Measurements from ENCODE around the gene KIFC1. TPM values are rescaled to one million over a fixed set of nuclear protein-coding genes. Genes with fewer than 3 reads are reported as not detected.

KIFC1 gene
- total RNA-seq, 4 donors from 2014 or later, result 4.1 to 14.6 (median 9.3) TPM

DNA sequence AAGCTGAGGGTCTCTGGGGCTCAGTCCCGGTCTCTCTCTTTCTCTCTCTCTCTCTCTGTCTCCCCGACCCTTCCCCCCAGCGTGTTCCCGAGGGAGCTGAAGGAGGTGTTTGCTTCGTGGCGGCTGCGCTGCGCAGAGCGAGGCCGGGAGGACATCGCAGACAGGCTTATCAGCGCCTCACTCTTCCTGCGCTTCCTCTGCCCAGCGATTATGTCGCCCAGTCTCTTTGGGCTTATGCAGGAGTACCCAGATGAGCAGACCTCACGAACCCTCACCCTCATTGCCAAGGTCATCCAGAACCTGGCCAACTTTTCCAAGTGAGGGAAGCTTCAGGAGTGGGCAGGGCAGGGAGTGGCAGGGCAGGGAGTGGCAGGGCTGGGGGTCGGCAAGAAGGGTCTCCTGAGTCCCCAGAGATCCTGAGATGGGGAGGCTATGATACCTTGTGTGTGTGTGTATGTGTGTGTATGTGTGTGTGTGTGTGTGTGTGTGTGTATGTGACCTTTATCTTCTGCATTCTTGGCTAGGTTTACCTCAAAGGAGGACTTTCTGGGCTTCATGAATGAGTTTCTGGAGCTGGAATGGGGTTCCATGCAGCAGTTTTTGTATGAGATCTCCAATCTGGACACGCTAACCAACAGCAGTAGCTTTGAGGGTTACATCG, 49.2 kb downstream of the KIFC1 start:
- DNase-seq (ENCODE audit: low spot score in 2 of 2), result no peak
- intact Hi-C loops (cut with DNase I; ENCODE audit: low total_unique reads), result no loop called here
- no peak overlapping the region for H3K4me3 ChIP-seq (ENCODE audit: low read depth, poor library complexity, severe bottlenecking)
- TF ChIP-seq POLR2A (IDR thresholded peaks at IDR 0.05), result no peak
- TF ChIP-seq, protein P1, sequence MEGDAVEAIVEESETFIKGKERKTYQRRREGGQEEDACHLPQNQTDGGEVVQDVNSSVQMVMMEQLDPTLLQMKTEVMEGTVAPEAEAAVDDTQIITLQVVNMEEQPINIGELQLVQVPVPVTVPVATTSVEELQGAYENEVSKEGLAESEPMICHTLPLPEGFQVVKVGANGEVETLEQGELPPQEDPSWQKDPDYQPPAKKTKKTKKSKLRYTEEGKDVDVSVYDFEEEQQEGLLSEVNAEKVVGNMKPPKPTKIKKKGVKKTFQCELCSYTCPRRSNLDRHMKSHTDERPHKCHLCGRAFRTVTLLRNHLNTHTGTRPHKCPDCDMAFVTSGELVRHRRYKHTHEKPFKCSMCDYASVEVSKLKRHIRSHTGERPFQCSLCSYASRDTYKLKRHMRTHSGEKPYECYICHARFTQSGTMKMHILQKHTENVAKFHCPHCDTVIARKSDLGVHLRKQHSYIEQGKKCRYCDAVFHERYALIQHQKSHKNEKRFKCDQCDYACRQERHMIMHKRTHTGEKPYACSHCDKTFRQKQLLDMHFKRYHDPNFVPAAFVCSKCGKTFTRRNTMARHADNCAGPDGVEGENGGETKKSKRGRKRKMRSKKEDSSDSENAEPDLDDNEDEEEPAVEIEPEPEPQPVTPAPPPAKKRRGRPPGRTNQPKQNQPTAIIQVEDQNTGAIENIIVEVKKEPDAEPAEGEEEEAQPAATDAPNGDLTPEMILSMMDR (IDR thresholded peaks at IDR 0.05), result no peak
- WGBS, 2 donors, result 85 to 88% methylated on average over 18 to 19 of the region's 19 CpGs

DNA sequence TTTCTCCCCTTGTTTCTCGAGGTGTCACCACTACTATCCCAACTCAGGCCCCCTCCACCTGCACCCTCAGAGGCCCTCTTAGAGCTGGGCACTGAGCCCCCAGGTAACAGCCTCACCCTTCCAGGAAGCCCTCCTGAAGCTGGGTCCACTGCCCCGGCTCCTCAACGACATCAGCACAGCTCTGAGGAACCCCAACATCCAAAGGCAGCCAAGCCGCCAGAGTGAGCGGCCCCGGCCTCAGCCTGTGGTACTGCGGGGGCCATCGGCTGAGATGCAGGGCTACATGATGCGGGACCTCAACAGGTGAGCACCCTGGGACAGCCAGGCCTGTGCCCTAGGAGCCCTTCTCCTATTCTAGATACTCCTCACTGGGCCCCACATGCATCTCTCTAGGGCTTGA, 49.8 kb downstream of the KIFC1 start:
- no peak overlapping the region for H3K4me3 ChIP-seq (ENCODE audit: low read depth, poor library complexity, severe bottlenecking)
- TF ChIP-seq, protein P1 (IDR thresholded peaks at IDR 0.05), result no peak
- no peak for TF ChIP-seq POLR2A (IDR thresholded peaks at IDR 0.05)
- DNase-seq (ENCODE audit: low spot score in 2 of 2), result no peak
- intact Hi-C loops (cut with DNase I; ENCODE audit: low total_unique reads), result no loop called here
- 93 to 94% methylated on average over 9 of the region's 9 CpGs for WGBS, 2 donors

DNA sequence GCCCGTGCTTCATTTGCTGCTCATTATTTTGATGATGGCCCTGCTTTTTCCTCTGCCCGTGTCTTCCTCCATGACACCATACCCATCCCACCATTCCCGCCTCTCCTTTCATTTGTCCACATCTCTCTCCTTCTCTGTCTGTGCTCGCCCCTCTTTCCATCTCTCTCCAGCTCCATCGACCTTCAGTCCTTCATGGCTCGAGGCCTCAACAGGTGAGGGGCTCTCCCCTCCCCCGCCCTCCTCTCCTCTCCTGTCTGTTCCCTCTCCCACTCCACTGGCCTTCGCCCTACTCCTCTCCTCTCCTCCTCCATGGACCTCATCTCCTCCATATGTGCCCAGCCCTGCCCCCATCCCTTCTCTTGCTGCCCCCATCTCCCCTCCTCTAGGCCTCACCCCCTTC, 50.7 kb downstream of the KIFC1 start:
- TF ChIP-seq, protein P1 (IDR thresholded peaks at IDR 0.05), result no peak
- no peak for TF ChIP-seq POLR2A (IDR thresholded peaks at IDR 0.05)
- 80 to 84% methylated on average over 8 of the region's 8 CpGs for WGBS, 2 donors
- no peak overlapping the region for H3K4me3 ChIP-seq (ENCODE audit: low read depth, poor library complexity, severe bottlenecking)
- DNase-seq (ENCODE audit: low spot score in 2 of 2), result no peak
- intact Hi-C loops (cut with DNase I; ENCODE audit: low total_unique reads), result no loop called here

DNA sequence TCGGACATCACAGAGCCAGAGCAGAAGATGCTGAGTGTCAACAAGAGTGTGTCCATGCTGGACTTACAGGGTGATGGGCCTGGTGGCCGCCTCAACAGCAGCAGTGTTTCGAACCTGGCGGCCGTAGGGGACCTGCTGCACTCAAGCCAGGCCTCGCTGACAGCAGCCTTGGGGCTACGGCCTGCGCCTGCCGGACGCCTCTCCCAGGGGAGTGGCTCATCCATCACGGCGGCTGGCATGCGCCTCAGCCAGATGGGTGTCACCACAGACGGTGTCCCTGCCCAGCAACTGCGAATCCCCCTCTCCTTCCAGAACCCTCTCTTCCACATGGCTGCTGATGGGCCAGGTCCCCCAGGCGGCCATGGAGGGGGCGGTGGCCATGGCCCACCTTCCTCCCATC, 51.4 kb downstream of the KIFC1 start:
- H3K4me3 ChIP-seq (ENCODE audit: low read depth, poor library complexity, severe bottlenecking), result no peak overlapping the region
- 91 to 95% methylated on average over 10 to 13 of the region's 17 CpGs for WGBS, 2 donors
- no peak for TF ChIP-seq POLR2A (IDR thresholded peaks at IDR 0.05)
- TF ChIP-seq, protein P1 (IDR thresholded peaks at IDR 0.05), result no peak
- intact Hi-C loops (cut with DNase I; ENCODE audit: low total_unique reads), result no loop called here
- no peak for DNase-seq (ENCODE audit: low spot score in 2 of 2)

DNA sequence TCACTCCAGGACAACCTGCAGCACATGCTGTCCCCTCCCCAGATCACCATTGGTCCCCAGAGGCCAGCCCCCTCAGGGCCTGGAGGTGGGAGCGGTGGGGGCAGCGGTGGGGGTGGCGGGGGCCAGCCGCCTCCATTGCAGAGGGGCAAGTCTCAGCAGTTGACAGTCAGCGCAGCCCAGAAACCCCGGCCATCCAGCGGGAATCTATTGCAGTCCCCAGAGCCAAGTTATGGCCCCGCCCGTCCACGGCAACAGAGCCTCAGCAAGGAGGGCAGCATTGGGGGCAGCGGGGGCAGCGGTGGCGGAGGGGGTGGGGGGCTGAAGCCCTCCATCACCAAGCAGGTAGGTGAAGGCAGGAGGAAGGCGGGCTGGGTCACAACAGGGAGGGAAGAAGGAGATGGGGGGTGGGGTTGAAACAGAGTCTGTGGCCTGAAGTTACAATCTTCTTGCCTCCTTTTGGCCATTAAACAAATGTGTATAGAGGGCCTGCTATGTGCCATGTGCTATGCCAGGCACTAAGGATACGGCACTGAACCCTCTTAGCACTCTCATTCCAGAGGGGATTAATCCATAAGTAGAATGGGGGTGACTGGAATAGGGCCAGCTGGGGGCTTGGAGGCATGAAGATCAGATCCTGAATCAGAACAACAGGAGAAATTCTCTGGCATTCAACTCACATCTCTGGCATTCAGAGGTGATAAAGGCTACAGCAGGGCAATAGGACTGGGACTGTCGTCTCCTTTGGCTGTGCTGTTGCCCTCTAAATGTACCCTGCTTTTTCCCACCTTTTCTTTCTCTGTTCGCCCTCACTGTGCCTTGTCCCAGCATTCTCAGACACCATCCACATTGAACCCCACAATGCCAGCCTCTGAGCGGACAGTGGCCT, 52.2 kb downstream of the KIFC1 start:
- H3K4me3 ChIP-seq (ENCODE audit: low read depth, poor library complexity, severe bottlenecking), result no peak overlapping the region
- TF ChIP-seq, protein P1 (IDR thresholded peaks at IDR 0.05), result no peak
- TF ChIP-seq POLR2A (IDR thresholded peaks at IDR 0.05), result no peak
- 86 to 91% methylated on average over 17 to 18 of the region's 18 CpGs for WGBS, 2 donors
- intact Hi-C loops (cut with DNase I; ENCODE audit: low total_unique reads), result no loop called here
- DNase-seq (ENCODE audit: low spot score in 2 of 2), result no peak

Measured in lower leg skin (tissue), 4 donors.